OCI-LY1 (cell line): ENCODE data around the gene ZBTB20.

Source experiments
- EZH2 ChIP-seq: fragments of 200-600 bp; sonication (generic), shearing (Covaris generic); IDR thresholded peaks from 2 replicates; pipeline ENCODE4 v1.8.0; 2017; ENCODE audit warnings: borderline replicate concordance, mixed run types, mild to moderate bottlenecking, antibody characterized with exemption, low read length, moderate library complexity, mixed read lengths
- TF ChIP-seq, protein P1 (sequence below): fragments of 200-600 bp; sonication (generic), shearing (Covaris generic); IDR thresholded peaks from 2 replicates; pipeline ENCODE4 v1.5.1; 2017; ENCODE audit warnings: mild to moderate bottlenecking, antibody characterized with exemption, low read length, moderate library complexity, mixed read lengths

DNA sequence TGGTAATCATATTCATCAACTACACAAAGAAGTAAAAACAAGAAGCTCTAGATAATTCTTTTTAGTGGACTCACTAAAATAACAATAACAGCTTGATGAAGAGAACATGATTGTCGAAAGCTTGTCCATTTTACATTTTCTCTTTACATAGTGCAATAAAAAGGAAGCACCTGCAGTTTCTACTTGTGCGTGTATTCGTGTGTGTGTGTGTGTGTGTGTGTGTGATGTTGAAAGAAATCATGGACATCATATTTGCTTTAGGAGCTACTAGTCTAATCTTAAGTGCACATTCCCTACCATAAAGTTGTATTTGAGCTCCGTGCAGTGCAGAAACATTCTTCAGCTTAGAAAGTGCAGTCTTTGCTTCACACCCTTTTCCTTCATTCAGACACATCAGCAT is 288.8 kb downstream of the ZBTB20 start:
- TF ChIP-seq, protein P1, sequence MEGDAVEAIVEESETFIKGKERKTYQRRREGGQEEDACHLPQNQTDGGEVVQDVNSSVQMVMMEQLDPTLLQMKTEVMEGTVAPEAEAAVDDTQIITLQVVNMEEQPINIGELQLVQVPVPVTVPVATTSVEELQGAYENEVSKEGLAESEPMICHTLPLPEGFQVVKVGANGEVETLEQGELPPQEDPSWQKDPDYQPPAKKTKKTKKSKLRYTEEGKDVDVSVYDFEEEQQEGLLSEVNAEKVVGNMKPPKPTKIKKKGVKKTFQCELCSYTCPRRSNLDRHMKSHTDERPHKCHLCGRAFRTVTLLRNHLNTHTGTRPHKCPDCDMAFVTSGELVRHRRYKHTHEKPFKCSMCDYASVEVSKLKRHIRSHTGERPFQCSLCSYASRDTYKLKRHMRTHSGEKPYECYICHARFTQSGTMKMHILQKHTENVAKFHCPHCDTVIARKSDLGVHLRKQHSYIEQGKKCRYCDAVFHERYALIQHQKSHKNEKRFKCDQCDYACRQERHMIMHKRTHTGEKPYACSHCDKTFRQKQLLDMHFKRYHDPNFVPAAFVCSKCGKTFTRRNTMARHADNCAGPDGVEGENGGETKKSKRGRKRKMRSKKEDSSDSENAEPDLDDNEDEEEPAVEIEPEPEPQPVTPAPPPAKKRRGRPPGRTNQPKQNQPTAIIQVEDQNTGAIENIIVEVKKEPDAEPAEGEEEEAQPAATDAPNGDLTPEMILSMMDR: no peak
- no peak for TF ChIP-seq EZH2
